ENCODE data around the gene DOCK7.
A peak's percentile ranks its signal among the peaks of the same experiment; 100 is the strongest.

The DOCK7 gene

DNA sequence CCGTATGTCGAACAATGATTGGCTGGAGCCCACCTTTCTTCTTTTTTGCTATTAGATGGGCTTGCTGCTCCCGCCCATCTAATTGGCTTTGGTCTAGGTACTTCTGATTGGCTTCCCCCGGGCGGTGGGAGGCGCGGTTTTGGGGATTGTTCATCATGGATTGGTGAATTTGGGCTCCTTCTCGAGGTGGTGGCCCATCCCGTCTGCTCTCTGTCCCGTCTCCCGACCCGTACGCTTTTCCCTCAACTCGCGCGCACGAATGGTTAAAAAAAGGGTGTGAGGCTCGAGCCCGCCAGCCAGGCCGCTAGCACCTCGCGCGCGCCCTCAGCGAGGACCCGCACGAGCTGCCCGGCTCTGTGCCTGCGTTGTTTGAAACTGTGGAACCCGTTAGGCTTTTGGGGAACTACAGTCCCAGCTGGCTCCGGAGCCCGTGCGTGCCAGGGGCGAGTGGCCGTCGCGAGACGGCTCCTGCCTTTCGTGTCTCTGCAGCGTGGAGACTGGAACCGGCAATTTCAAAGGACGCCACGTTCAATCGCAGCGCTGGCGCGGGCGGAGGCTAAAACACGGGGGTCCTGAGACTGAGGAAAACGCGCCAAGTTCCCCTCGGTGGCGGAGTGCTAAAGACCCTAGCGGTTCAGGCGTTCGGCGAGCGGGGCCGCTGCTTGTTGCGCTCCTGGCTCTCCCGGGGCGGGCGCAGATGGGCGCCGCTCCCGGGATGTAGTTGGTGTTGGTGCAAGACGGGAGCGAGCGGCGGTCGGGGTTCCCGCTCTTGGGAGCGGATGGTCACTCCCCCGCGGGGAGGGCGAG is 251.5 kb downstream of the DOCK7 start, which contains the start of gene USP1:
TSS of gene USP1 (plus strand) at position 584 of the 807 bp plus-strand sequence. CDS start 2,819 bp downstream, outside the sequence.
- Histone ChIP-seq H3F3A (ENCODE audit: control insufficient read depth, insufficient read depth) (peaks cover 10% of the 10 kb centered on the region; the same call in 1 of the 2 replicates), H3K27me3 (ENCODE audit: control insufficient read depth, low read length) (no peaks in the 10 kb centered on the region), H3K9me3 (ENCODE audit: control insufficient read depth, insufficient read depth, low read length) (no peaks in the 10 kb centered on the region), H4K20me1 (ENCODE audit: control insufficient read depth, insufficient read depth, low read depth, low read length) (peaks cover 30% of the 10 kb centered on the region), H3K79me2 (ENCODE audit: control insufficient read depth, low read length) (peaks cover 64% of the 10 kb centered on the region), H3K27ac (ENCODE audit: low read depth, low read length) (peak within 1 kb of the TSS; percentile 91), H3K4me2 (ENCODE audit: low read length) (peak within 1 kb of the TSS; percentile 79), H3K9me2 (replicated peaks; ENCODE audit: control insufficient read depth, low read length) (no peaks in the 10 kb centered on the region), H3K4me3 (ENCODE audit: low read length) (peak within 1 kb of the TSS; percentile 98), H3K4me1 (ENCODE audit: control insufficient read depth, low read length) (peaks cover 33% of the 10 kb centered on the region), H3K36me3 (ENCODE audit: control insufficient read depth, low read length) (peaks cover 56% of the 10 kb centered on the region)
- TF ChIP-seq, protein P1, sequence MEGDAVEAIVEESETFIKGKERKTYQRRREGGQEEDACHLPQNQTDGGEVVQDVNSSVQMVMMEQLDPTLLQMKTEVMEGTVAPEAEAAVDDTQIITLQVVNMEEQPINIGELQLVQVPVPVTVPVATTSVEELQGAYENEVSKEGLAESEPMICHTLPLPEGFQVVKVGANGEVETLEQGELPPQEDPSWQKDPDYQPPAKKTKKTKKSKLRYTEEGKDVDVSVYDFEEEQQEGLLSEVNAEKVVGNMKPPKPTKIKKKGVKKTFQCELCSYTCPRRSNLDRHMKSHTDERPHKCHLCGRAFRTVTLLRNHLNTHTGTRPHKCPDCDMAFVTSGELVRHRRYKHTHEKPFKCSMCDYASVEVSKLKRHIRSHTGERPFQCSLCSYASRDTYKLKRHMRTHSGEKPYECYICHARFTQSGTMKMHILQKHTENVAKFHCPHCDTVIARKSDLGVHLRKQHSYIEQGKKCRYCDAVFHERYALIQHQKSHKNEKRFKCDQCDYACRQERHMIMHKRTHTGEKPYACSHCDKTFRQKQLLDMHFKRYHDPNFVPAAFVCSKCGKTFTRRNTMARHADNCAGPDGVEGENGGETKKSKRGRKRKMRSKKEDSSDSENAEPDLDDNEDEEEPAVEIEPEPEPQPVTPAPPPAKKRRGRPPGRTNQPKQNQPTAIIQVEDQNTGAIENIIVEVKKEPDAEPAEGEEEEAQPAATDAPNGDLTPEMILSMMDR (IDR thresholded peaks at IDR 0.05; ENCODE audit: low read depth, low read length, poor library complexity, severe bottlenecking) = no peak
- no peak for TF ChIP-seq EZH2phosphoT487 (IDR thresholded peaks at IDR 0.05; ENCODE audit: borderline replicate concordance, low read length)

DNA sequence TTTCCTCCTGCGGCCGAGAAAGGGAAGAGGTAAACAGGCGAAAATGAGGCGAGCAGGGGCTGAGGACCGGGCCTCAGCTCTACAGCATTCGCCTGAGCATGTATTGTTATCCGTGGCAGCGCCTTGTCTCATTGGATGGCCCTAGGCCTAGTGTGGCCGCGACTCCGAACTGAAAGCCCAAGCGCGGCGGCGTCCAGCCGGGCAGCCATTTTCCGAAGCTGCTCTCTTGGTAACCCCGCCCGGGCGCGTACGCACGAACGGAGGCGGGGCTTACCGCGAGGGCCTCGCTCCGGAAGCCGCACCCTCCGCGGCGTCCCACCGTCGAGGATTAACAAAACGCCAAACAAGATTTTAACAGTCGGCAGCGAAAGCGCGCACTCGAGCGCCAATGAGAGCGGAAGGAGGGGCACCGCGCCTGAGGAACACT is 252.1 kb downstream of the DOCK7 start:
- Histone ChIP-seq H4K20me1 (ENCODE audit: control insufficient read depth, insufficient read depth, low read depth, low read length) (peaks cover 26% of the 10 kb centered on the region), H3K79me2 (ENCODE audit: control insufficient read depth, low read length) (peaks cover 58% of the 10 kb centered on the region), H3K4me3 (ENCODE audit: low read length) (peak overlapping the region; percentile 98), H3K4me2 (ENCODE audit: low read length) (peak overlapping the region; percentile 79), H3K27ac (ENCODE audit: low read depth, low read length) (peak overlapping the region; percentile 91), H3K36me3 (ENCODE audit: control insufficient read depth, low read length) (peaks cover 50% of the 10 kb centered on the region), H3K9me2 (replicated peaks; ENCODE audit: control insufficient read depth, low read length) (no peaks in the 10 kb centered on the region), H3F3A (ENCODE audit: control insufficient read depth, insufficient read depth) (peaks cover 10% of the 10 kb centered on the region; the same call in 1 of the 2 replicates), H3K4me1 (ENCODE audit: control insufficient read depth, low read length) (peaks cover 31% of the 10 kb centered on the region), H3K27me3 (ENCODE audit: control insufficient read depth, low read length) (no peaks in the 10 kb centered on the region), H3K9me3 (ENCODE audit: control insufficient read depth, insufficient read depth, low read length) (no peaks in the 10 kb centered on the region)
- TF ChIP-seq, protein P1 (IDR thresholded peaks at IDR 0.05; ENCODE audit: low read depth, low read length, poor library complexity, severe bottlenecking) = no peak
- TF ChIP-seq EZH2phosphoT487 (IDR thresholded peaks at IDR 0.05; ENCODE audit: borderline replicate concordance, low read length) = no peak

DNA sequence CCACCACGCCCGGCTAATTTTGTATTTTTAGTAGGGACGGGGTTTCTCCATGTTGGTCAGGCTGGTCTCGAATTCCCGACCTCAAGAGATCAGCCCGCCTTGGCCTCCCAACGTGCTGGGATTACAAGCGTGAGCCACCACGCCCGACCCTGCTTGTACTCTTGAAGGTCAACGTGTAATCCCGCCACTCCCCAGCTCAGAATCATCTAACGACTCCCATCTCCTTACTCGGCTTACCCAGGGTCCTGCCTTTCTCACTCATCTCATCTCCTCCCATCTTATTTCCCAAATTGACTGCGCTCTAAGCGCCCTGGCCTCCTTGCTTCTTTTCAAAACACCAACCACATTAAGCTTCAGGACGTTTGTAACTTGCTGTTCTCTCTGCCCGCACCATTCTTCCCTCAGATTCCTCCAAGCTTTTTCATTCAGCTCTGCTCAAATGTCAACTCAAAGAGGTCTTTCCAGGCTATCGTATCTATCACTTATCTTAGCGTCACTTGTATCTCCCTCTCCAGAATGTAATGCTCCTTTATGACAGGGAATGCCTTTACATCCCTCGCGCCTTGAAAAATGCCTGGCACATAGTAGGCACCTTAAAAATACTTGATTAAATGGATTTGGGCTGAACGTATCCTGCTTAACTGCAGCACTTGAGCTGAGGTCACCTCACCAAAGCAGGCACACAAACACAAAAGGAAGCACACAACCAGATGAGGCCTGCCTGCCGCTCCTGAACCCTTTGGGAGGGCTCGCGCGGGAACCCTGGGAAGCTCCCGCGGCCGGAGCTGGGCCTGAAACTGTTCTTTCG is 252.8 kb downstream of the DOCK7 start:
- H3K79me2 ChIP-seq (ENCODE audit: control insufficient read depth, low read length) = peaks cover 52% of the 10 kb centered on the region
- peaks cover 22% of the 10 kb centered on the region for H4K20me1 ChIP-seq (ENCODE audit: control insufficient read depth, insufficient read depth, low read depth, low read length)
- H3K4me2 ChIP-seq (ENCODE audit: low read length) = peak overlapping the region; percentile 79
- H3K27ac ChIP-seq (ENCODE audit: low read depth, low read length) = peak overlapping the region; percentile 91
- H3K27me3 ChIP-seq (ENCODE audit: control insufficient read depth, low read length) = no peaks in the 10 kb centered on the region
- peaks cover 25% of the 10 kb centered on the region for H3K4me1 ChIP-seq (ENCODE audit: control insufficient read depth, low read length)
- H3K9me3 ChIP-seq (ENCODE audit: control insufficient read depth, insufficient read depth, low read length) = no peaks in the 10 kb centered on the region
- peaks cover 10% of the 10 kb centered on the region; the same call in 1 of the 2 replicates for H3F3A ChIP-seq (ENCODE audit: control insufficient read depth, insufficient read depth)
- peaks cover 43% of the 10 kb centered on the region for H3K36me3 ChIP-seq (ENCODE audit: control insufficient read depth, low read length)
- peak overlapping the region; percentile 98 for H3K4me3 ChIP-seq (ENCODE audit: low read length)
- no peaks in the 10 kb centered on the region for H3K9me2 ChIP-seq (replicated peaks; ENCODE audit: control insufficient read depth, low read length)
- no peak for TF ChIP-seq EZH2phosphoT487 (IDR thresholded peaks at IDR 0.05; ENCODE audit: borderline replicate concordance, low read length)
- TF ChIP-seq, protein P1 (IDR thresholded peaks at IDR 0.05; ENCODE audit: low read depth, low read length, poor library complexity, severe bottlenecking) = no peak

All from DOHH2 (cell line).